ENCODE measurements around the gene MTOR. TPM values are rescaled to one million over a fixed set of nuclear protein-coding genes. Genes with fewer than 3 reads are reported as not detected.
A peak's percentile ranks its signal among the peaks of the same experiment; 100 is the strongest.
"Not testable (repeated sequence)": the region's sequence is repeated elsewhere in the genome, so short reads cannot be mapped to it uniquely, and the experiment has no call there.

MTOR gene
- total RNA-seq, 1 donor from 2014 or later = 43.6 TPM

GRCh38 chr1:11272832-11273594 is 10.7 kb upstream of the MTOR start, which contains the start of gene UBIAD1:
Gene UBIAD1, plus strand, starts transcription at chr1:11273198. Its CDS starts 334 bp downstream, at chr1:11273532.
- FAIRE-seq (no peak), DNase-seq (ENCODE audit: low read depth) (peak; percentile 67)
- peak within 1 kb of the TSS; percentile 97 for H3K4me2 ChIP-seq (ENCODE audit: low read length)
- no peaks in the 10 kb centered on the region for H3K9me3 Mint-ChIP-seq (ENCODE audit: unreplicated experiment)
- no peaks in the 10 kb centered on the region for H3K9me3 ChIP-seq (ENCODE audit: insufficient read depth, low read depth, low read length)
- H3K4me1 Mint-ChIP-seq (ENCODE audit: low read depth, unreplicated experiment) = peaks cover 14% of the 10 kb centered on the region
- no peaks in the 10 kb centered on the region for H3K27me3 Mint-ChIP-seq (ENCODE audit: low read depth, unreplicated experiment)
- H3K9ac ChIP-seq (ENCODE audit: low read length) = peak within 1 kb of the TSS; percentile 96
- peak within 1 kb of the TSS; percentile 90 for H3K4me3 Mint-ChIP-seq (ENCODE audit: unreplicated experiment)
- no peaks in the 10 kb centered on the region for H3K36me3 ChIP-seq (ENCODE audit: insufficient read depth, low read length)
- no peaks in the 10 kb centered on the region for H3K36me3 Mint-ChIP-seq (ENCODE audit: low read depth, unreplicated experiment)
- peaks cover 27% of the 10 kb centered on the region for H3K79me2 ChIP-seq (ENCODE audit: insufficient read depth, low read length)
- peak within 1 kb of the TSS; percentile 90 for H3K27ac ChIP-seq (ENCODE audit: low read depth, low read length)
- H2AFZ ChIP-seq (ENCODE audit: low read depth, low read length) = peak within 1 kb of the TSS; percentile 98
- TF ChIP-seq EZH2 (IDR thresholded peaks at IDR 0.05; ENCODE audit: insufficient read depth, low read length) (no peak), CTCF (IDR thresholded peaks at IDR 0.05; ENCODE audit: insufficient read depth, low read depth, low read length) (no peak)
- H4K20me1 ChIP-seq (ENCODE audit: insufficient read depth, low read length) = no peaks in the 10 kb centered on the region
- H3K27ac Mint-ChIP-seq (ENCODE audit: unreplicated experiment) = peak within 1 kb of the TSS; percentile 84
- peak within 1 kb of the TSS; percentile 85 for H3K4me3 ChIP-seq (ENCODE audit: insufficient read depth, low read depth, low read length)
- no peaks in the 10 kb centered on the region for H3K27me3 ChIP-seq (ENCODE audit: insufficient read depth, low read length)
- peaks cover 13% of the 10 kb centered on the region for H3K4me1 ChIP-seq (ENCODE audit: insufficient read depth, low read length)

GRCh38 chr1:11272544-11272831 is 10.1 kb upstream of the MTOR start:
- Histone ChIP-seq H4K20me1 (ENCODE audit: insufficient read depth, low read length) (no peaks in the 10 kb centered on the region), H3K27ac (ENCODE audit: low read depth, low read length) (no peak overlapping the region), H3K4me3 (ENCODE audit: insufficient read depth, low read depth, low read length) (peak overlapping the region; percentile 56), H3K36me3 (ENCODE audit: insufficient read depth, low read length) (no peaks in the 10 kb centered on the region), H3K79me2 (ENCODE audit: insufficient read depth, low read length) (peaks cover 27% of the 10 kb centered on the region), H3K9me3 (ENCODE audit: insufficient read depth, low read depth, low read length) (no peaks in the 10 kb centered on the region), H3K4me1 (ENCODE audit: insufficient read depth, low read length) (peaks cover 17% of the 10 kb centered on the region), H3K27me3 (ENCODE audit: insufficient read depth, low read length) (no peaks in the 10 kb centered on the region), H3K9ac (ENCODE audit: low read length) (no peak overlapping the region), H3K4me2 (ENCODE audit: low read length) (peak overlapping the region; percentile 83), H2AFZ (ENCODE audit: low read depth, low read length) (peak overlapping the region; percentile 83)
- H3K4me1 Mint-ChIP-seq (ENCODE audit: low read depth, unreplicated experiment) = peaks cover 14% of the 10 kb centered on the region
- no peak overlapping the region for H3K27ac Mint-ChIP-seq (ENCODE audit: unreplicated experiment)
- DNase-seq (ENCODE audit: low read depth) = no peak
- no peaks in the 10 kb centered on the region for H3K9me3 Mint-ChIP-seq (ENCODE audit: unreplicated experiment)
- FAIRE-seq = no peak
- peak overlapping the region; percentile 78 for H3K4me3 Mint-ChIP-seq (ENCODE audit: unreplicated experiment)
- TF ChIP-seq CTCF (IDR thresholded peaks at IDR 0.05; ENCODE audit: insufficient read depth, low read depth, low read length) = no peak
- TF ChIP-seq EZH2 (IDR thresholded peaks at IDR 0.05; ENCODE audit: insufficient read depth, low read length) = no peak
- no peaks in the 10 kb centered on the region for H3K27me3 Mint-ChIP-seq (ENCODE audit: low read depth, unreplicated experiment)
- no peaks in the 10 kb centered on the region for H3K36me3 Mint-ChIP-seq (ENCODE audit: low read depth, unreplicated experiment)

GRCh38 chr1:11267350-11268337 is 5.3 kb upstream of the MTOR start:
- Histone ChIP-seq H3K4me2 (ENCODE audit: low read length) (peak overlapping the region; percentile 19), H3K4me1 (ENCODE audit: insufficient read depth, low read length) (peaks cover 12% of the 10 kb centered on the region)
- not testable (repeated sequence) for H3K27me3 ChIP-seq (ENCODE audit: insufficient read depth, low read length); H3K9me3 ChIP-seq (ENCODE audit: insufficient read depth, low read depth, low read length); H3K36me3 Mint-ChIP-seq (ENCODE audit: low read depth, unreplicated experiment); H3K79me2 ChIP-seq (ENCODE audit: insufficient read depth, low read length); H3K27ac Mint-ChIP-seq (ENCODE audit: unreplicated experiment); H3K4me1 Mint-ChIP-seq (ENCODE audit: low read depth, unreplicated experiment); H3K4me3 Mint-ChIP-seq (ENCODE audit: unreplicated experiment); H3K9ac ChIP-seq (ENCODE audit: low read length); H3K27me3 Mint-ChIP-seq (ENCODE audit: low read depth, unreplicated experiment); H3K27ac ChIP-seq (ENCODE audit: low read depth, low read length); H3K36me3 ChIP-seq (ENCODE audit: insufficient read depth, low read length); H3K4me3 ChIP-seq (ENCODE audit: insufficient read depth, low read depth, low read length); FAIRE-seq; H4K20me1 ChIP-seq (ENCODE audit: insufficient read depth, low read length); H2AFZ ChIP-seq (ENCODE audit: low read depth, low read length); H3K9me3 Mint-ChIP-seq (ENCODE audit: unreplicated experiment)
- DNase-seq (ENCODE audit: low read depth) = peak; percentile 51
